GM12872 (cell line): ENCODE results near the gene BEST1.

ENCODE experiments used
- TF ChIP-seq, protein P1 (sequence below): IDR thresholded peaks from 3 replicates; pipeline ENCODE4 v1.5.1; 2011; ENCODE audit warnings: low read depth, mild to moderate bottlenecking, low read length, moderate library complexity; ENCODE audit not compliant: insufficient read depth

The BEST1 gene

DNA sequence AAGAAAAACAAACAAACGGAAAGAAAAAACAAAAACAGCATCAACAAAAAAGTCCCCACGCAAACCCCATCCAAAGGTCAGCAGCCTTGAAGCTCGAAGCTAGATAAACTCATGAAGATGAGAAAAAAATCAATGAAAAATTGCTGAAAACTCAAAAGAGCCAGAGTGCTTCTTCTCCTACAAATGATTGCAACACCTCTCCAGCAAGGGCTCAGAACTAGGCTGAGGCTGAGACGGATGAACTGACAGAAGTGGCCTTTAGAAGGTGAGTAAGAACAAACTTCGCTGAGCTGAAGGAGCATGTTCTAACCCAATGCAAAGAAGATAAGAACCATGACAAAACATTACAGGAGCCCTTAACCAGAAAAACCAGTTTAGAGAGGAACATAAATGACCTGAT, 35.7 kb downstream of the BEST1 start:
- TF ChIP-seq, protein P1, sequence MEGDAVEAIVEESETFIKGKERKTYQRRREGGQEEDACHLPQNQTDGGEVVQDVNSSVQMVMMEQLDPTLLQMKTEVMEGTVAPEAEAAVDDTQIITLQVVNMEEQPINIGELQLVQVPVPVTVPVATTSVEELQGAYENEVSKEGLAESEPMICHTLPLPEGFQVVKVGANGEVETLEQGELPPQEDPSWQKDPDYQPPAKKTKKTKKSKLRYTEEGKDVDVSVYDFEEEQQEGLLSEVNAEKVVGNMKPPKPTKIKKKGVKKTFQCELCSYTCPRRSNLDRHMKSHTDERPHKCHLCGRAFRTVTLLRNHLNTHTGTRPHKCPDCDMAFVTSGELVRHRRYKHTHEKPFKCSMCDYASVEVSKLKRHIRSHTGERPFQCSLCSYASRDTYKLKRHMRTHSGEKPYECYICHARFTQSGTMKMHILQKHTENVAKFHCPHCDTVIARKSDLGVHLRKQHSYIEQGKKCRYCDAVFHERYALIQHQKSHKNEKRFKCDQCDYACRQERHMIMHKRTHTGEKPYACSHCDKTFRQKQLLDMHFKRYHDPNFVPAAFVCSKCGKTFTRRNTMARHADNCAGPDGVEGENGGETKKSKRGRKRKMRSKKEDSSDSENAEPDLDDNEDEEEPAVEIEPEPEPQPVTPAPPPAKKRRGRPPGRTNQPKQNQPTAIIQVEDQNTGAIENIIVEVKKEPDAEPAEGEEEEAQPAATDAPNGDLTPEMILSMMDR: no peak

DNA sequence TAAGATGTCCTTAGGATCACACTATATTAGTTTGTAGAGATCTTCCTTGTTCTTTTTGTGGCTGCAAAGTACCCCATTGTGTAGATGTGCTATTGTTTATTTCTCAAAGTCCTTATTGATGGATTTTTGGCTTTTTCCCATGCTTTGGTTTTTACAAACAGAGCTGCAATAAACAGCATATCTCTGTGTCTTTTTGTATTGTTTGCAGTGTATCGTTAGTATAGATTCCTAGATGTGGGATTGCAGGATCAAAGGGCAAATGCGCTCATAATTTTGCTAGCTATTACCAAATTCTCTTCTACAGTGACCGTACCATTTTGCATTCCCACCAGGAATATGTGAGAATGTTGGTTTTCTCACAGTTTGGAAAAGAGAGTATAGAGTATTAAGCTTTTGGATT, 44.8 kb downstream of the BEST1 start:
- TF ChIP-seq, protein P1: no peak

DNA sequence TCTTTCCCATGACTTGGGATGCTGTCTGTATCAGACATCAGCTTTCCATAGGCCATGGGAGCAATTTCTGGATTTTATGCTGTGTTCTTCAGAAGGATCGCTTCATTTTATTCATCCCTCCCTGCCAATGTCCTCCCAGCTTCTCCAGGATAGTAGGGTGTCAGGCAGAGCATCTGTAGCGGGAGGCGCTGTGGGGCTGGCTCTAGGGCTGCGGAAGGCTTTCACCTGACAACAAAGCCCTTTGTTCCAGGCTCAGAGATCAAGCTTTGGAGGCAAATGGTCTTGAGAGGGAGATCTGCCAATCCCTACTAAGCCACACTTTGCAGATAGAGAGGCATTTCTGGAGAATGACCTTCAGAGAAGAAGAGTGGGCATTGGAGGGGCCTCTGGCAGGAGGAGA, 46.8 kb downstream of the BEST1 start:
- TF ChIP-seq, protein P1: no peak

DNA sequence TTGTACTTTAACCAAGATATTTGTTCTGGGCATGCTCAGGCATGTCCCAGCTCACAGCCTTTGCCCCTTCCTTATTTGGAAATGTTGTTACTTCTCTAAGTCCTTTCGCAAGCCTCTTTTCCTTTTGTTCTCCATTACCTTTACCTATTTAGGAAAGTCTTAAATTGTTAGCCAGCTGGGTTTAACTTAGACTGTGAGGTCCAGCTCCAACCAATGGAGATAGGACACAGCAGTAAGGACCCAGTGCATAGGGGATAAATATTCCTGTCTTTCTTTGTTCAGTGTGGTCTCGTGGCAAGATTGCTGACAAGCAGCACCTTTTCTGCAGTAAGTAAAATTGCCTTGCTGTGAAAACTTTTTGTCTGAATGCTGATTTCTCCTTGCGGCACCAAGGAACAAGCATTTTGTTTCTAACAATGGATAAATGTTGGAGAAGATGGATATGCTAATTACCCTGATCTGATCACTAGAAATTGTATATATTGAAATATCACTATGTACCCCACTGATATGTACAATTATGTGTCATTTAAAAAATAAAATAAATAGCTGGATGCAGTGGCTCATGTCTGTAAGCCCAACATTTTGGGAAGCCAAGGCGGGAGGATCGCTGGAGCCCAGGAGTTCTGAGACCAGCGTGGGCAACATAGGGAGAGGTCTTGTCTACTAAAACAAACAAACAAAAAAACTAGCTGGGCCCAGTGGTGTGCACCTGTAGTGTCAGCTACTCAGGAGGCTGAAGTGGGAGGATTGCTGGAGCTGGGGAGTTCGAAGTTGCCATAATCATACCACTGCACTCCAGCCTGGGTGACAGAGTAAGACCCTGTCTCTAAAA, 49.2 kb downstream of the BEST1 start:
- TF ChIP-seq, protein P1: no peak

DNA sequence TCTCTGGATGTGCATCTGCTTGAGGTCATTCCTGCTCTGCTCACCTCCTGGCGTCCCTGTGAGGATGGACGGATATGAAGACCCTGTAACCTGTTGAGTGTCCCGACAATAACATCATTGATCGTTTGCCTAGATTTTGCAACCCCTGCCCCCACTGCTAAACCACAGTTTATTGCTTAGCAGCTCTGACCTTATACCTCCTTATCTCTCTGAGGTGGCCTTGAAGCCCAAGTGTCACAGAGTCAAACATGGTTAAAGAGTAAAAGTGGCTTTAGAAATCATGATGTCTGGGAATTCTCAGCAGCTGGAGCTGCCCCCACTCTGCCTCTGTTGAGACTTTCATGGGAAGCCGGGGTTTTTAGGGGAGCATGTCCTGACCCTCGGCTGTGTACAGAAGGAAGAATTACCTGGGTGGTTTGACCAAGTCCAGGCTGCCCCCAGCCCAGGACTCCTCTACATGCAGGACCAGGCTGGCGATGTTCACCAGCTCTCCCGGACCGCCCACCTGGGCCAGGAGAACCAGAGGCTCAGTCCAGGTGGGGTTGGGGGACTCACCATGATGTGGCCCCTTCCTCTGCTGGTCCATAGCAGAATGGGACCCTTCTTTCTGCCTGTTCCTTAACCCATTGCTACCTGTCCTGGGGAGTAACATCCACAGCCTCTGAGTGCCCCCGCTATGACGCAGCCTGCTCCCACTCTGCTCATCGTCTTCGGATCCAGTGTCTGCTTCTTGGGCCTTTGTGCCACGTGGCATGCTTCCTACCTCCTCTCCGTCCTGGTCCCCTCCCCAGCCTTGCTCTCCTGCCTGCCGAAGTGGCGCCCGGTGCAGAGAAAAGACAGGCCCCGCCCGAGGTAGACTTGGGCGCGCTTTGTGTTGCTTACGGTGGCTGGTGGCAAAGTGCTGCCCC, 50.6 kb downstream of the BEST1 start:
- TF ChIP-seq, protein P1: no peak

DNA sequence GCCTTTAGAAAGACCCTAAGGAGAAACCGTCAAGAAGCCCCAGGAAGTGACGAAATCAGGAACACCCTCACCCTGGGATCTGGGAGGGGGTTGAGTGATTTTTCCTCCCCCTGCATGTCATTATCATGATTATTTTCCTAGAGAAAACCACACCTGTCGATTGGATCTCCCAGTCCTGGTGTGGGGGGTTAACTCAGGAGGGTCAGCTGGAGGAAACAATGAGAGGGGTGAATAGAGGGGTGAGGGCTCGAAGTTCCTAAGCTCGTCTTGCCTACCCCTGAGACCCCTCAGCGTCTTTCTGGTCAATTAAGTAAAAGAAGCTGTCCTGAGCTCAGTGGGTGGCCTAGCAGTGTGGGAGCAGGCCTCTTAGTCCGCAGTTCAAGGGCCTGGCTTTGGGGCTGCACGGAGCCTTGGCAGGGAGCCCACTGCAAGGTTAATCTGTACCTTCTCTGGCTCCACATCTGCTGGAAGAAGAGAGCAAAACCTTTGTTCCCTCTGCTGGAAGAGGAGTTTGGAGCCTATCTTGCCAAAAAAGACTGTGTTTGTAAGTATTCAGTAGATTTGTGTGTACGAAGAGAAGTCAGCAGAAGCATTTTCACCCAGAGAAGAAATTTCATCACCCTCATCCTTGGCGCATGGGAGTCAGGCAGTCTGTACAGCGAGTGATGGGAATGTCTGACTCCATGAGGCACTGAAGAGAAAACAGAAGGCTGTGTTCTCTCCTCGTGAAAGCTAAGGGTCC, 51.5 kb downstream of the BEST1 start:
- TF ChIP-seq, protein P1: no peak

DNA sequence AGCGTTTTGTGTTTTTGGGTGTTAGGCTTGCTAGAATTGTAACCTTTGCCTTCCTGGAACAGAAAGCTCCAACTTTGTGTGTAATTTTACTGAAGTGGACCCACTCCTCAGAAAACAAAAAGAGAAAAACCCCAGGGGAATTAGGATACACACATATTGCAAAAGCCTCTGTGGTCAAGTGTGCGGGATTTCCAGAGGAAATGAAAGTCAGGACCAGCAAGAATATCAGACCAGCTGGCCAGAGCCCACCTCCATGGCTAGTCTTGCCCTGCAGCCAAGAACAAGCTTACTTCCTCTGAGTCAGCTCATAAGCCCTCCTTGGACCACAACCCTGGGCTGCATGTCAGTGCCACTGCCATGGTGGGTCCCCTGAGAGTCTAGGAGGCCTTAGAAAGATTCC, 54.3 kb downstream of the BEST1 start:
- TF ChIP-seq, protein P1: no peak
